ENCODE data around the gene HOXC13.

- TF ChIP-seq CTCF (IDR thresholded peaks at IDR 0.05) (no peak), POLR2A (IDR thresholded peaks at IDR 0.05) (no peak)
These were observed 31.8 kb downstream of the HOXC13 start for GRCh38 chr12:53970451-53970850.
